GM12878 (cell line): Measurements from ENCODE around the gene PSMB5. TPM values are rescaled to one million over a fixed set of nuclear protein-coding genes. Genes with fewer than 3 reads are reported as not detected.

Experiments
- CBFB ChIP-seq: IDR thresholded peaks from 2 replicates; pipeline ENCODE4 v1.6.1; 2016; ENCODE audit warnings: antibody characterized with exemption, low read depth
- HDAC2 ChIP-seq: fragments of 200-600 bp; sonication (generic); IDR thresholded peaks from 2 replicates; pipeline ENCODE4 v1.6.1; 2017
- RAD51 ChIP-seq: fragments of 450-650 bp; IDR thresholded peaks from 2 replicates; pipeline ENCODE4 v1.6.1; 2016; ENCODE audit warnings: moderate library complexity, mild to moderate bottlenecking, inconsistent platforms
- SREBF1 ChIP-seq: IDR thresholded peaks from 2 replicates; pipeline ENCODE4 v1.6.1; 2012; ENCODE audit warnings: mild to moderate bottlenecking, low read length
- polyA plus RNA-seq, 11 experiments: library from polyadenylated mRNA; depleted of rRNA in 4 of 11; unstranded in 6 of 11; stranded (reverse) in 5 of 11; fragments of >200 nt; fragmentation: Nextera tagmentation in 4 of 11; fragmentation: Illumina TruSeq in 1 of 11; extraction: Ambion mirVana in 4 of 11; extraction: Trizol in 1 of 11; gene quantifications; 1 replicate in 1 of 11; 2 replicates in 10 of 11; pipeline versions ENCODE4 v1.2.1 to v1.2.3, GENCODE V29; 2011 to 2016; ENCODE audit warnings: inconsistent platforms in 2 of 11, missing spikeins in 2 of 11, low read depth in 1 of 11
- total RNA-seq, 4 experiments: library from RNA; depleted of rRNA in 3 of 4; stranded (reverse); fragments of >200 nt in 3 of 4; fragmentation: Illumina TruSeq in 1 of 4; extraction: Trizol in 1 of 4; gene quantifications; 2 replicates each; pipeline versions ENCODE4 v1.2.1 to v1.2.3, GENCODE V29; 2013 to 2021
- TF ChIP-seq, protein P1 (sequence below): fragments of 450-650 bp; IDR thresholded peaks from 2 replicates; pipeline ENCODE4 v1.6.1; 2018; ENCODE audit warnings: borderline replicate concordance, mild to moderate bottlenecking; ENCODE audit not compliant: partially characterized antibody
- TF ChIP-seq, protein P2 (sequence below): IDR thresholded peaks from 2 replicates; pipeline ENCODE4 v1.6.1; 2012; ENCODE audit warnings: low read depth, low read length, improper control_type of control experiment
- TF ChIP-seq, protein P3 (sequence below): fragments of 450-650 bp; IDR thresholded peaks from 2 replicates; pipeline ENCODE4 v1.6.1; 2017; ENCODE audit warnings: mild to moderate bottlenecking, moderate library complexity

Gene PSMB5
- total and polyA plus RNA-seq, 10 of the 15 experiments (the other 5 are each of a cell fraction or from before 2014, with no cell fraction given), result 84.5 to 802 (median 144) TPM

DNA sequence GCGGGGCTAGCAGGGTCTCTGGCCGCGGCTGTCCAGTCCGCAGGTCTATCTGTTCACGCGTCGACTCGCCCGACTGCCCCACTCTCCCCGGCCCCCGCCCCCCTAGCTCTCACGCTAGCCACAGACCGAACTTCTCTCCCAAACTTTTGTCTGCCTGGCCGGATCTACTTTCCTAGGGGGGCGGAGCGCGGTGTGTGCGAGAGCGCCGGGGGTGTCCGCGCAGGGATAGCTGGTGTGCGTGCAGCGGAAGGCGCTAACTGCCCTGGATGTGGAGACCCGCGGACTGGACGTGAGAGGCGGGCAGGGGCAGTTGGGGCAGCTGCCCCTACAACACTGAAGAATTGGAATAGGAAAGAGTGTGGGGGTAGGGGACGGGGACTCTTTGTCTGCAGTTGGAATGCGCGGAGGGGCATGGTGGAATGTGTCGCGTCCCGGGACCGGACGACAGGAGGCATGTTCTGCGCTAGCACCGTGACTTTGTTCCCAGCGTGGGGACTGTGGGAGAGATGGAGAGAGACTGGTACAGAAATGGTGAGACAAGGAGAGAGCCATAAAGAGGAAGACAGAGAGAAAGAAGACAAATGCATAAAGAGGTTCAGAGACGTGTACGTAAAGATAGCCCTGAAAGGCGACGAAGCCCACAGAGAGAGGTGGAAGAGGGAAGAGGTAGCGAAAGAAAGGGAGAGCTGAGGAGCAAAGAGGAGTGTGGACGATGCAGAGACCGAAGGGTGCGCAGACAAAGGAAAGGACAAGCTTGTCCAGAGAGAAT is 52.0 kb downstream of the PSMB5 start, which contains the start of gene AJUBA (continued):
- TF ChIP-seq, protein P1, sequence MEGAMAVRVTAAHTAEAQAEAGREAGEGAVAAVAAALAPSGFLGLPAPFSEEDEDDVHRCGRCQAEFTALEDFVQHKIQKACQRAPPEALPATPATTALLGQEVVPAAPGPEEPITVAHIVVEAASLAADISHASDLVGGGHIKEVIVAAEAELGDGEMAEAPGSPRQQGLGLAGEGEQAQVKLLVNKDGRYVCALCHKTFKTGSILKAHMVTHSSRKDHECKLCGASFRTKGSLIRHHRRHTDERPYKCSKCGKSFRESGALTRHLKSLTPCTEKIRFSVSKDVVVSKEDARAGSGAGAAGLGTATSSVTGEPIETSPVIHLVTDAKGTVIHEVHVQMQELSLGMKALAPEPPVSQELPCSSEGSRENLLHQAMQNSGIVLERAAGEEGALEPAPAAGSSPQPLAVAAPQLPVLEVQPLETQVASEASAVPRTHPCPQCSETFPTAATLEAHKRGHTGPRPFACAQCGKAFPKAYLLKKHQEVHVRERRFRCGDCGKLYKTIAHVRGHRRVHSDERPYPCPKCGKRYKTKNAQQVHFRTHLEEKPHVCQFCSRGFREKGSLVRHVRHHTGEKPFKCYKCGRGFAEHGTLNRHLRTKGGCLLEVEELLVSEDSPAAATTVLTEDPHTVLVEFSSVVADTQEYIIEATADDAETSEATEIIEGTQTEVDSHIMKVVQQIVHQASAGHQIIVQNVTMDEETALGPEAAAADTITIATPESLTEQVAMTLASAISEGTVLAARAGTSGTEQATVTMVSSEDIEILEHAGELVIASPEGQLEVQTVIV, result peak; percentile 21
- TF ChIP-seq, protein P2, sequence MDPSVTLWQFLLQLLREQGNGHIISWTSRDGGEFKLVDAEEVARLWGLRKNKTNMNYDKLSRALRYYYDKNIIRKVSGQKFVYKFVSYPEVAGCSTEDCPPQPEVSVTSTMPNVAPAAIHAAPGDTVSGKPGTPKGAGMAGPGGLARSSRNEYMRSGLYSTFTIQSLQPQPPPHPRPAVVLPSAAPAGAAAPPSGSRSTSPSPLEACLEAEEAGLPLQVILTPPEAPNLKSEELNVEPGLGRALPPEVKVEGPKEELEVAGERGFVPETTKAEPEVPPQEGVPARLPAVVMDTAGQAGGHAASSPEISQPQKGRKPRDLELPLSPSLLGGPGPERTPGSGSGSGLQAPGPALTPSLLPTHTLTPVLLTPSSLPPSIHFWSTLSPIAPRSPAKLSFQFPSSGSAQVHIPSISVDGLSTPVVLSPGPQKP, result peak; percentile 38; the same call in 1 of the 2 replicates
- TF ChIP-seq RAD51 (no peak), SREBF1 (no peak), HDAC2 (no peak), CBFB (no peak)
- TF ChIP-seq, protein P3, sequence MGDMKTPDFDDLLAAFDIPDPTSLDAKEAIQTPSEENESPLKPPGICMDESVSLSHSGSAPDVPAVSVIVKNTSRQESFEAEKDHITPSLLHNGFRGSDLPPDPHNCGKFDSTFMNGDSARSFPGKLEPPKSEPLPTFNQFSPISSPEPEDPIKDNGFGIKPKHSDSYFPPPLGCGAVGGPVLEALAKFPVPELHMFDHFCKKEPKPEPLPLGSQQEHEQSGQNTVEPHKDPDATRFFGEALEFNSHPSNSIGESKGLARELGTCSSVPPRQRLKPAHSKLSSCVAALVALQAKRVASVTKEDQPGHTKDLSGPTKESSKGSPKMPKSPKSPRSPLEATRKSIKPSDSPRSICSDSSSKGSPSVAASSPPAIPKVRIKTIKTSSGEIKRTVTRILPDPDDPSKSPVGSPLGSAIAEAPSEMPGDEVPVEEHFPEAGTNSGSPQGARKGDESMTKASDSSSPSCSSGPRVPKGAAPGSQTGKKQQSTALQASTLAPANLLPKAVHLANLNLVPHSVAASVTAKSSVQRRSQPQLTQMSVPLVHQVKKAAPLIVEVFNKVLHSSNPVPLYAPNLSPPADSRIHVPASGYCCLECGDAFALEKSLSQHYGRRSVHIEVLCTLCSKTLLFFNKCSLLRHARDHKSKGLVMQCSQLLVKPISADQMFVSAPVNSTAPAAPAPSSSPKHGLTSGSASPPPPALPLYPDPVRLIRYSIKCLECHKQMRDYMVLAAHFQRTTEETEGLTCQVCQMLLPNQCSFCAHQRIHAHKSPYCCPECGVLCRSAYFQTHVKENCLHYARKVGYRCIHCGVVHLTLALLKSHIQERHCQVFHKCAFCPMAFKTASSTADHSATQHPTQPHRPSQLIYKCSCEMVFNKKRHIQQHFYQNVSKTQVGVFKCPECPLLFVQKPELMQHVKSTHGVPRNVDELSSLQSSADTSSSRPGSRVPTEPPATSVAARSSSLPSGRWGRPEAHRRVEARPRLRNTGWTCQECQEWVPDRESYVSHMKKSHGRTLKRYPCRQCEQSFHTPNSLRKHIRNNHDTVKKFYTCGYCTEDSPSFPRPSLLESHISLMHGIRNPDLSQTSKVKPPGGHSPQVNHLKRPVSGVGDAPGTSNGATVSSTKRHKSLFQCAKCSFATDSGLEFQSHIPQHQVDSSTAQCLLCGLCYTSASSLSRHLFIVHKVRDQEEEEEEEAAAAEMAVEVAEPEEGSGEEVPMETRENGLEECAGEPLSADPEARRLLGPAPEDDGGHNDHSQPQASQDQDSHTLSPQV, result no peak
- TF ChIP-seq, all 136 proteins: peak for 27
